ENCODE data around the gene COL26A1. TPM values are rescaled to one million over a fixed set of nuclear protein-coding genes. Genes with fewer than 3 reads are reported as not detected.

COL26A1 gene
- total RNA-seq, 6 donors from 2014 or later: 0.20 to 1.0 (median 0.30) TPM; not detected in 2

GRCh38 chr7:101516851-101517250 is 154.2 kb downstream of the COL26A1 start:
- ATAC-seq (ENCODE audit: low FRiP score in 2 of 2) (no peak), DNase-seq (no peak)
- Histone ChIP-seq H3K27ac (no peak overlapping the region), H3K36me3 (no peaks in the 10 kb centered on the region), H3K4me3 (no peak overlapping the region), H3K4me1 (peaks cover 0 to 4% (median 0%) of the 10 kb centered on the region in 4 donors), H3K27me3 (no peaks in the 10 kb centered on the region), H3K9me3 (peaks cover 0 to 5% (median 0%) of the 10 kb centered on the region in 4 donors)
- no peak for TF ChIP-seq POLR2AphosphoS5 (IDR thresholded peaks at IDR 0.05)
- TF ChIP-seq POLR2A (IDR thresholded peaks at IDR 0.05): no peak
- no peak for TF ChIP-seq CTCF (IDR thresholded peaks at IDR 0.05)
- no peak for TF ChIP-seq EP300 (IDR thresholded peaks at IDR 0.05)
- WGBS, 2 donors: 74 to 82% methylated on average over 8 to 9 of the region's 9 CpGs

- no peak for TF ChIP-seq CTCF (IDR thresholded peaks at IDR 0.05)
- TF ChIP-seq EP300 (IDR thresholded peaks at IDR 0.05): no peak
- TF ChIP-seq POLR2A (IDR thresholded peaks at IDR 0.05): no peak
- no peak for TF ChIP-seq POLR2AphosphoS5 (IDR thresholded peaks at IDR 0.05)
- Histone ChIP-seq H3K4me3 (no peak overlapping the region), H3K9me3 (peaks cover 0 to 5% (median 0%) of the 10 kb centered on the region in 4 donors), H3K27ac (no peak overlapping the region), H3K4me1 (peaks cover 0 to 4% (median 0%) of the 10 kb centered on the region in 4 donors), H3K27me3 (no peaks in the 10 kb centered on the region), H3K36me3 (no peaks in the 10 kb centered on the region)
- ATAC-seq (ENCODE audit: low FRiP score in 2 of 2) (no peak), DNase-seq (no peak)
- WGBS, 2 donors: 83 to 88% methylated on average over 10 of the region's 10 CpGs
Measured at GRCh38 chr7:101517304-101517703, 154.6 kb downstream of the COL26A1 start.

- peak in 1 of 2 donors; percentile 82 for DNase-seq
- no peak for ATAC-seq (ENCODE audit: low FRiP score in 2 of 2)
- Histone ChIP-seq H3K27ac (no peak overlapping the region), H3K27me3 (no peaks in the 10 kb centered on the region), H3K4me3 (no peak overlapping the region), H3K36me3 (no peaks in the 10 kb centered on the region), H3K4me1 (peaks cover 0 to 4% (median 0%) of the 10 kb centered on the region in 4 donors), H3K9me3 (peaks cover 0 to 5% (median 0%) of the 10 kb centered on the region in 4 donors)
- no peak for TF ChIP-seq CTCF (IDR thresholded peaks at IDR 0.05)
- TF ChIP-seq EP300 (IDR thresholded peaks at IDR 0.05): no peak
- TF ChIP-seq POLR2A (IDR thresholded peaks at IDR 0.05): no peak
- no peak for TF ChIP-seq POLR2AphosphoS5 (IDR thresholded peaks at IDR 0.05)
- 55 to 59% methylated on average over 7 to 9 of the region's 9 CpGs for WGBS, 2 donors
Measured at GRCh38 chr7:101518336-101518735, 155.7 kb downstream of the COL26A1 start.

- Histone ChIP-seq H3K9me3 (peaks cover 0 to 5% (median under 1%) of the 10 kb centered on the region in 4 donors), H3K27ac (no peak overlapping the region), H3K4me3 (no peak overlapping the region), H3K4me1 (peaks cover 0 to 4% (median 0%) of the 10 kb centered on the region in 4 donors), H3K27me3 (no peaks in the 10 kb centered on the region), H3K36me3 (no peaks in the 10 kb centered on the region)
- ATAC-seq (ENCODE audit: low FRiP score in 2 of 2): peak in 1 of 2 donors; percentile 44
- TF ChIP-seq POLR2A (IDR thresholded peaks at IDR 0.05) (no peak), EP300 (IDR thresholded peaks at IDR 0.05) (no peak), CTCF (IDR thresholded peaks at IDR 0.05) (no peak), POLR2AphosphoS5 (IDR thresholded peaks at IDR 0.05) (no peak)
- no peak for DNase-seq
- 77 to 83% methylated on average over 7 to 12 of the region's 12 CpGs for WGBS, 2 donors
Measured at GRCh38 chr7:101519324-101520023, 156.8 kb downstream of the COL26A1 start.
